Body of pancreas (tissue), 4 donors: ENCODE results near the gene MBD6. TPM values are rescaled to one million over a fixed set of nuclear protein-coding genes. Genes with fewer than 3 reads are reported as not detected.

Source experiments
- ATAC-seq: fragments of 150-250 bp; one replicate; pipeline ENCODE4 v1.9.1; 2016
- DNase-seq, 4 donors: peaks; one replicate each; pipeline ENCODE4 v3.0.0-alpha.2; 2019
- H3K27ac ChIP-seq, 4 donors: fragments of 200-600 bp; sonication (generic); 1 replicate in 3 of 4; 2 replicates in 1 of 4; pipeline versions ENCODE4 v1.5.1 to v1.6.1; 2016 to 2019; ENCODE audit warnings: mild to moderate bottlenecking in 1 of 4, mixed read lengths in 1 of 4, moderate library complexity in 1 of 4
- H3K27me3 ChIP-seq, 2 donors: fragments of 200-600 bp; sonication (generic); one replicate each; pipeline ENCODE4 v1.6.0; 2016; ENCODE audit warnings: mild to moderate bottlenecking in 1 of 2
- H3K36me3 ChIP-seq, 2 donors: fragments of 200-600 bp; sonication (generic); replicated peaks in 1 of 2; 2 replicates each; pipeline ENCODE4 v1.5.1; 2016; ENCODE audit warnings: low read depth in 2 of 2; ENCODE audit not compliant: insufficient read depth in 1 of 2
- H3K4me1 ChIP-seq: fragments of 200-600 bp; sonication (generic); one replicate; pipeline ENCODE4 v1.6.0; 2016
- H3K4me3 ChIP-seq, 2 donors: fragments of 200-600 bp; sonication (generic); 1 replicate in 1 of 2; 2 replicates in 1 of 2; pipeline ENCODE4 v1.5.1; 2016 to 2019
- H3K9me3 ChIP-seq, 3 donors: fragments of 200-600 bp; sonication (generic); 1 replicate in 2 of 3; 2 replicates in 1 of 3; pipeline ENCODE4 v1.5.1; 2016
- CTCF ChIP-seq, 7 experiments: fragments of 450-650 bp in 4 of 7; fragments of 200-600 bp in 3 of 7; sonication (generic) in 3 of 7; IDR thresholded peaks; one replicate each; pipeline ENCODE4 v1.5.1; 2016 to 2019; ENCODE audit warnings: antibody characterized with exemption in 7 of 7
- POLR2A ChIP-seq, 3 donors: fragments of 450-650 bp; IDR thresholded peaks; one replicate each; pipeline ENCODE4 v1.6.1; 2016; ENCODE audit warnings: antibody characterized with exemption in 3 of 3, mild to moderate bottlenecking in 2 of 3
- WGBS, 2 donors: methylation state at CpG; one replicate each; pipeline ENCODE4 v1.1.5; 2017; 5-methylcytosine and 5-hydroxymethylcytosine counted together
- intact Hi-C: fragments of 100-400 bp; cut with DNase I; formaldehyde crosslinking; loops from one replicate; pipeline ENCODE4 v1.15.1; 2023
- total RNA-seq, 2 donors: library from RNA; depleted of rRNA; stranded (reverse); fragments of >200 nt; gene quantifications; one replicate each; pipeline ENCODE4 v1.1.0, GENCODE V29; 2016

Gene MBD6
- total RNA-seq, 2 donors from 2014 or later: 22.7 to 30.6 TPM

GRCh38 chr12:57474862-57475261 lies 47.8 kb upstream of the MBD6 start:
- WGBS, 2 donors: 64 to 79% methylated on average over 4 to 7 of the region's 7 CpGs
- no peak for TF ChIP-seq POLR2A (IDR thresholded peaks at IDR 0.05)
- no peak for TF ChIP-seq CTCF (IDR thresholded peaks at IDR 0.05)
- no peak for DNase-seq
- H3K36me3 ChIP-seq: no peaks in the 10 kb centered on the region
- H3K27me3 ChIP-seq: peaks cover 0 to 17% of the 10 kb centered on the region in 2 donors
- intact Hi-C loops: no loop called here
- H3K27ac ChIP-seq: no peak overlapping the region
- H3K4me3 ChIP-seq: no peak overlapping the region
- peaks cover 15% of the 10 kb centered on the region for H3K4me1 ChIP-seq
- no peak for ATAC-seq
- no peaks in the 10 kb centered on the region for H3K9me3 ChIP-seq

GRCh38 chr12:57475271-57476161 lies 47.1 kb upstream of the MBD6 start:
- H3K4me1 ChIP-seq: peaks cover 15% of the 10 kb centered on the region
- peak; percentile 48 to 60 (median 53) for DNase-seq
- H3K27me3 ChIP-seq: peaks cover 0 to 17% of the 10 kb centered on the region in 2 donors
- no peak for TF ChIP-seq POLR2A (IDR thresholded peaks at IDR 0.05)
- TF ChIP-seq CTCF (IDR thresholded peaks at IDR 0.05): no peak
- peak overlapping the region in 1 of 2 donors; percentile 16 for H3K4me3 ChIP-seq
- intact Hi-C loops: no loop called here
- H3K36me3 ChIP-seq: no peaks in the 10 kb centered on the region
- no peak overlapping the region for H3K27ac ChIP-seq
- no peaks in the 10 kb centered on the region for H3K9me3 ChIP-seq
- WGBS, 2 donors: 13 to 14% methylated on average over 16 to 84 of the region's 84 CpGs
- ATAC-seq: peak; percentile 64

- H3K4me1 ChIP-seq: peaks cover 15% of the 10 kb centered on the region
- intact Hi-C loops: no loop called here
- TF ChIP-seq CTCF (IDR thresholded peaks at IDR 0.05) (peak in 4 of 7 experiments; percentile 3 to 26 (median 15)), POLR2A (IDR thresholded peaks at IDR 0.05) (no peak)
- 18 to 61% methylated on average over 10 to 28 of the region's 29 CpGs for WGBS, 2 donors
- ATAC-seq (peak; percentile 22), DNase-seq (peak in 1 of 4 donors; percentile 31)
- peak overlapping the region in 1 of 2 donors; percentile 16 for H3K4me3 ChIP-seq
- H3K9me3 ChIP-seq: no peaks in the 10 kb centered on the region
- H3K27me3 ChIP-seq: peaks cover 0 to 17% of the 10 kb centered on the region in 2 donors
- no peaks in the 10 kb centered on the region for H3K36me3 ChIP-seq
- H3K27ac ChIP-seq: no peak overlapping the region
These were observed 46.2 kb upstream of the MBD6 start for GRCh38 chr12:57476162-57476992.

GRCh38 chr12:57476993-57477709 lies 45.5 kb upstream of the MBD6 start:
- ATAC-seq (no peak), DNase-seq (no peak)
- Histone ChIP-seq H3K27ac (peak overlapping the region in 1 of 4 donors; percentile 43), H3K27me3 (peaks cover 0 to 17% of the 10 kb centered on the region in 2 donors), H3K36me3 (no peaks in the 10 kb centered on the region), H3K4me1 (peaks cover 15% of the 10 kb centered on the region), H3K9me3 (no peaks in the 10 kb centered on the region), H3K4me3 (no peak overlapping the region)
- TF ChIP-seq CTCF (IDR thresholded peaks at IDR 0.05): no peak
- no peak for TF ChIP-seq POLR2A (IDR thresholded peaks at IDR 0.05)
- intact Hi-C loops: no loop called here
- 80 to 89% methylated on average over 12 of the region's 15 CpGs for WGBS, 2 donors
